ENCODE measurements around the gene CDH5.

The CDH5 gene

GRCh38 chr16:66374176-66374575 is 7.7 kb downstream of the CDH5 start:
- DNase-seq (ENCODE audit: low read depth in 2 of 2): no peak

- no peak for DNase-seq (ENCODE audit: low read depth in 2 of 2)
These were observed 9.0 kb downstream of the CDH5 start for GRCh38 chr16:66375451-66375850.

DNA sequence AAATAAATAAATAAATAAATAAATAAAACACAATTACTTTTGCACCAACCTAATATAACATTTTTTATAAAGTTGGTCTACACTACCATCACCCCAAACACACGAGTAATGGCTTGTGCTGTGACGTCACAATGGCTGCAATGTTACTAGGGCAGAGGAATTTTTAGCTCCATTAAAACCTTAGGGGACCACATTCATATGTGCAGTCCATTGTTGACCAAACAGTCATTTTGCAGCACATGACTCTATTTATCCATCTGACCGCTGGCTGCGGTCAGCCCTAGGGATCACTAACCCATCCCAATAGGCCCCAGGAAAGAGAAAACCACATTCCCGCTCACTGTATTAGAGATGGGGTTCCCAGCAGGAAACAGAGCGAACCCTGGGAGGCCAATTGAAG is 9.6 kb downstream of the CDH5 start:
- DNase-seq (ENCODE audit: low read depth in 2 of 2): no peak

- DNase-seq (ENCODE audit: low read depth in 2 of 2): no peak
These were observed 10.2 kb downstream of the CDH5 start for GRCh38 chr16:66376577-66377305.

- no peak for DNase-seq (ENCODE audit: low read depth in 2 of 2)
These were observed 10.8 kb downstream of the CDH5 start for GRCh38 chr16:66377324-66377723.

GRCh38 chr16:66378741-66379570 is 12.5 kb downstream of the CDH5 start:
- no peak for DNase-seq (ENCODE audit: low read depth in 2 of 2)

- DNase-seq (ENCODE audit: low read depth in 2 of 2): no peak
These were observed 13.1 kb downstream of the CDH5 start for GRCh38 chr16:66379571-66379941.

DNA sequence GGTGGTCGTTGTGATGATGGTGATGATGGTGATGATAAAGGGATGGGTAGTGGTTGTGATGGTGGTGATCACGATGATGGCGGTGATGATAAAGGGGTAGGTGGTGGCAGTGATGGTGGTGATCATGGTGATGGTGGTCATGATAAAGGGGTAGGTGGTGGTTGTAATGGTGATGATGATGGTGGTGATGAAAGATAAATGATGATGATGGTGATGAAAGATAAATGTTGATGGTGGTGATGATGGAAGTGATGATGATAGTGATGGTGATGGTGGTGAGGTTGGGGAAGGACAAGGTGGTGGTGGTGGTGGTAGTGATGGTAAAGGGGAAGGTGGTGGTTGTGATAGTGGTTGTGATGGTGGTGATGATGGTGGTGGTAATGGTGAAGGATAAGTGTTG is 13.9 kb downstream of the CDH5 start:
- DNase-seq (ENCODE audit: low read depth in 2 of 2): no peak

GRCh38 chr16:66381585-66382170 is 15.2 kb downstream of the CDH5 start:
- no peak for DNase-seq (ENCODE audit: low read depth in 2 of 2)

GRCh38 chr16:66382171-66382965 is 15.9 kb downstream of the CDH5 start:
- no peak for DNase-seq (ENCODE audit: low read depth in 2 of 2)

DNA sequence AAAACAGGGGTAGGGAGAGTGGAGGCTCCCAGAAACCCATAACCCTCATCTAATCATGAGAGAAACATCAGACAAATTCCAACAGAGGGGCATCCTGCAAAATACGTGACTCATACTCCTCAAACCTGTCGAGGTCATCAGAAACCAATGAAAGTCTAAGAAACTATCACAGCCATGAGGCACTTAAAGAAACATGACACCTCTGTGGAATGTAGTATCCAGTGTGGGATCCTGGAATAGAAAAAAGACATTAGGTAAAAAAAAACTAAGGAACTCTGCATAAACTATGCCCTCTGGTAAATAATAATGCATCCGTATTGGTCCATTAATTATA is 16.4 kb downstream of the CDH5 start:
- DNase-seq (ENCODE audit: low read depth in 2 of 2): no peak

DNA sequence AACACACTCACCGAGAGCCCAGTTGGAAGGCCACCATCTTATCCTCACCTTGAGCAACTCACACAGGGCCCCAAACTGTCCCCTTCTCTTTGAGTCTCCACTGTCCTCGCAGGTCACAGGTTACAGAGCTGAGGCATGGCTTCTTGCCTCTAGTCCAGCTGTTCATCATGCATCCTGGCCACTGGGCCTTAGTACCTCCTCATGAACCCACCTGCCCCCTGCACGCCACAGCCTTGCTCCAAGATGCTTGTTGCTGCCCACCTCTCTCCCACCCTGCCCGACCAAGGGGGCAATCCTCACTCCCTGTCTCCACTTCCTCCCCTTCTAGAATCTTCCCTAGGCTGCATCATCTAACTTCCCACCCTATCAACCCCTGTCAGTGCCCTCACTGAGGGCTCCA is 17.1 kb downstream of the CDH5 start:
- DNase-seq (ENCODE audit: low read depth in 2 of 2): no peak

DNA sequence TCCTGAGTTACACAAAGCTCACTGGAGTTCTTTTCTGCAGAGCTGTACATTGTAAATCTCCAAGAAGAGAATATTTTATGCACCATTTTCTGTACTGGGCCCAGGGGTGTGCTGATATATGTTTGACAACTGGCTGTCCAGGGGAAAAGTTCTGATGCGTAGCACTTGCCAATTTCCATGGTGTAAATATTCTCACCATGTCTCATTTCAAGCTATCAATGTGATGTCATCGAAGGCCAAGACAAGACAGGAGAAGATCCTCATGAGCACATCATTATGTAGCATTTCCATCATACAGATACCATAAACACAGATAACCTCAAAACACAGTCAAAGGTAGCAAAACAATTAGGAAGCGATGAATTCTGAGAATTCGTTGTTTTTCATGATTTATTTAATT is 18.9 kb downstream of the CDH5 start:
- no peak for DNase-seq (ENCODE audit: low read depth in 2 of 2)

DNA sequence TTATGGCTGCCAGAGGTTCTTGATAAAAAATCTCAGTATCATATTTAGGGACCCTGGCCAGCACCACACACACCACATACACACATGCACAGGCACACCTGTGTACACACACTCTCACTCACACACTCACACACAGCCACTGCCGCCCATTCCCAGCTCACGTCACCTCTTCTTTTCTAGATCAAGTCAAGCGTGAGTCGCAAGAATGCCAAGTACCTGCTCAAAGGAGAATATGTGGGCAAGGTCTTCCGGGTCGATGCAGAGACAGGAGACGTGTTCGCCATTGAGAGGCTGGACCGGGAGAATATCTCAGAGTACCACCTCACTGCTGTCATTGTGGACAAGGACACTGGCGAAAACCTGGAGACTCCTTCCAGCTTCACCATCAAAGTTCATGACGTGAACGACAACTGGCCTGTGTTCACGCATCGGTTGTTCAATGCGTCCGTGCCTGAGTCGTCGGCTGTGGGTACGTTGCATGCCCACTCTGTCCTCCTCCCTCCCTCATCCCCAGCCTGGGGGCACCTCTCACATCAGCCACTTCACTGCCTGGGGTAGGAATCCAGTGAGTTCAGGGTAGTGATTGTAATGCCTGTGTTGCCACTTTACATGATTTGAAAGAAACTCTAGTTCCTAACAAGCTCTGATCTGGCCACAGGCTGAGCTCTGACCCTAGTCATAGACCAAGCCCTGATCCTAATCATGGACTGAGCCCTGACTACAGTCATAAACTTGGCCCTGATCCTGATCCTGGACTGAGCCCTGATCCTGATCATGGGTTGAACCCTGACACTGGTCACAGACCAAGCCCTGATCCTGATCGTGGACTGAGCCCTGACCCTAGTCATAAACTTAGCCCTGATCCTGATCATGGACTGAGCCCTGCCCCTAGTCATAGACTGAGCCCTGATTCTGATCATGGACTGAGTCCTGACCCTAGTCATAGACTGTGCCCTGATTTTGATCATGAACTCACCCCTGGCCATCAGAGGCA is 20.4 kb downstream of the CDH5 start:
- no peak for DNase-seq (ENCODE audit: low read depth in 2 of 2)

- no peak for DNase-seq (ENCODE audit: low read depth in 2 of 2)
These were observed 21.4 kb downstream of the CDH5 start for GRCh38 chr16:66387817-66388332.

GRCh38 chr16:66388350-66389139 is 22.1 kb downstream of the CDH5 start:
- DNase-seq (ENCODE audit: low read depth in 2 of 2): no peak

DNA sequence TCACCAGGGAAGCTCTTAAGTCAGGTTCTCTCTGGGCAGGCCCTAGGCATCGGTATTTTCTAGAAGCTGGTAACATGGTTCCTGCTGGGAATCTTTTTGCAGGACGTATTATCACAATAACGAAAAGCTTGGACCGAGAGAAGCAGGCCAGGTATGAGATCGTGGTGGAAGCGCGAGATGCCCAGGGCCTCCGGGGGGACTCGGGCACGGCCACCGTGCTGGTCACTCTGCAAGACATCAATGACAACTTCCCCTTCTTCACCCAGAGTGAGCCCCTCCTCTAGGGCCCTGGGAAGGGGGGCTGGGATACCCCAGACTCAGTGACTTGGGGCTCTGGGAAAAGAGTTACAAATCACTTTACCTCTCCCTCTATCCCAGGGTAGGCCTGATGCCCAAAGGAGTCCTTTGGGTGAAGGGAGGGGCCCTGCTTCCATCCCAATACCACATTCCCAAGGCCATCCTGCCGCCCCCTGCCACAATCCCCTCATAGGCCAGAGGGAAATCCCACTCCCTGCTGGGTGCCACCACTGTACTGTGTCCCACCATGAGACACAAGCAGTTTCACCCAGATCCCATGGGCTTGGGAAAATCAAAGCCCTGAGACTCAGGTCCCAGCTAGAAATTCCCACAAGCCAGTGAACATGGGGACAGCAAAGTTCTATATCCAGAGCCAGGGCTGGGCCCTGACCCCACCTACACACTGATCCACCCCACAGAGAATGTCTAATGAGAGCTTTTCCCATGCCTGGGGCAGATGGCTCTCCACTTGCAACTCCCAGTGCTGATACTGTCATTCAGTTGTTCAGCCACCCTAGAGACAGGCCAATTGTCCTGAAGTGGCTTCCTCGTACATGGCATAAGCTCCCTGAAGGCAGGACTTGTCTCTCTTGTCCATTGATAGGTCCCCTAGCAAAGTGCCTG is 23.0 kb downstream of the CDH5 start:
- DNase-seq (ENCODE audit: low read depth in 2 of 2): no peak

DNA sequence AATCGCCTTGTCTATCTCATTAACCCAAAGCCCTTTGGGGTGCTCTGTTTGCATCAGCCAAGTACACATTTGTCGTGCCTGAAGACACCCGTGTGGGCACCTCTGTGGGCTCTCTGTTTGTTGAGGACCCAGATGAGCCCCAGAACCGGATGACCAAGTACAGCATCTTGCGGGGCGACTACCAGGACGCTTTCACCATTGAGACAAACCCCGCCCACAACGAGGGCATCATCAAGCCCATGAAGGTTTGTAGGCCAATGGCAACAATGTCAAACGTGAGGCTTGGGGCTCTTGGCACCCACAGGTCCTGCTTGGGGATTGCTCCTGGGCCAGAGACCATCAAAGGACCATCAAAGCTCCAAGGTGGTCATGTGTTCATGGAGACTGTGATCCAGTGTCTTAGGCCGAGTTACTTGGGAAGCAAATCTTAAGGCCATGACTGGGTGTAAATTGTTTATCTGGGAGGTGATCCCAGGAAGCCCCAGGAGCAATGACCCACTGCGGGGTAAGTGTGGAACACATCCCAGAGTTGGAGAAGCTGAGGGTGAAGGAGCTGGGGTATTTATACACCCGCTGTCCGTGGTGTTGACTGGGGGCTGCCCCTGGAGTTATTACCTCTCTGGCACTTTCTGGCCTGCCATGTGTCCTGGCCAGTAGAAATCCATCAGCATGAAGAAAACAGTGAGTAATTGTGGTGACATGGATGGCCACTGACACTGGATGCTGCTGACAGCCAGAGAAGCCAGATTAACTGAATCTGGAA is 24.0 kb downstream of the CDH5 start:
- no peak for DNase-seq (ENCODE audit: low read depth in 2 of 2)

Data from stimulated activated CD8-positive, alpha-beta memory T cell treated with anti-CD3 and anti-CD28 coated beads, Interleukin-15, amount 100 ng/mL, for 4 hours (primary cell).